Measurements from ENCODE around the gene VSIG1. TPM values are rescaled to one million over a fixed set of nuclear protein-coding genes. Genes with fewer than 3 reads are reported as not detected.

The VSIG1 gene
- total RNA-seq (ENCODE audit: low replicate concordance), result 33.2 and 71.0 TPM in 2 replicates
- long read RNA-seq, transcript VSIG1-201 (7 exons, 2,997 nt), result major isoform, 9 of 37 reads
- long read RNA-seq, partial matches to known transcripts, result 0 of 37 reads
- long read RNA-seq, other reads (novel, unspliced or antisense), result 25 of 37 reads

DNA sequence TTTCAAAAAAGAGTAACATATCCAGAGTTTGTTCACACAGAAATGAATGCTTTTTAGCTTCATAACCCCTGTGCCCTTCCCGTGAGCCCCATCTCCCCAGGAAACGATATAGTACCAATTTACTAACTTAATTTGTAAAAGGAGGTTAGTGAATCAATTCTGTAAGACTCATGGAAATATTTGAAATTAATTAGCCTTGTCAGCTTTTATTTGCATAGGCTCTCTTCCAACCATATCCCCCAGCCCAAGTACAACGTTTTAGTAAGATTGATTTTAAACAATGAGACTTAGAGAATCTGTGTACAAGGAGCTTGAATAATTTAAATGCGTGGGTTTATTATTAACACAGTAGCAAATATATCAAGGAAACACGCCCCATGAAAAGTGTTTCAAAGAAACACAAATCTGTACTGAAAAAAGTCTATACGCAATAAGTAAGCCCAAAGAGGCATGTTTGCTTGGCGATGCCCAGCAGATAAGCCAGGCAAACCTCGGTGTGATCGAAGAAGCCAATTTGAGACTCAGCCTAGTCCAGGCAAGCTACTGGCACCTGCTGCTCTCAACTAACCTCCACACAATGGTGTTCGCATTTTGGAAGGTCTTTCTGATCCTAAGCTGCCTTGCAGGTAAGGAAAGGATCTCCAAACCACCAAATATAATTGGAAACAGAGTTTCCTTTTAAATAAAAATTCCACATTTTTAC, at the start of gene VSIG1:
Gene VSIG1, plus strand, starts transcription at position 512 of the 703 bp plus-strand sequence. Its CDS starts 66 bp downstream, at position 578.
- Mint-ChIP-seq H3K9me3 (no peaks in the 10 kb centered on the region), H3K36me3 (no peaks in the 10 kb centered on the region), H3K4me3 (peak within 1 kb of the TSS; percentile 54), H3K27me3 (no peaks in the 10 kb centered on the region), H3K4me1 (ENCODE audit: unreplicated experiment) (no peaks in the 10 kb centered on the region), H3K27ac (no peak within 1 kb of the TSS)
- TF ChIP-seq CTCF (conservative IDR thresholded peaks at IDR 0.05), result no peak
- DNase-seq (ENCODE audit: extremely low spot score, unreplicated experiment), result no peak

DNA sequence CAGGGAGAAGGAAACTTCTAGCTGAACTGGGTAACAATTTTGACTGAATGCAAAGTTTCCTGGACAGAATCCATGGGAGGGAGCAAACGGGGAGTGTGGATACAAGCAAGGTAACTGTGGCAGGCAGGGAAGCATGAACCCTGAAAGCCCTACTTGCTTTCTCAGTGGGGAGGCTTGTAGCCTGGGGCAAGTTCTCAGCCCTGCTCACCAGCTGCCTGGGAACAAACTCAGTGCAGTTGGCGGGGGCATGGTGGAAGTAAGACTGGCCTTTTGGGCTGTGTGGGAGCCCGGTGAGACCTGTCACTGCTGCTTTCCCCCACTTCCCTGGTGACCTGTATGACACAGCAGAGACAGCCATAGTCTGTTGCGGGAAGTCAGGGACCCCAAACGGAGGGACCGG, 48.7 kb upstream of the VSIG1 start:
- H3K27me3 Mint-ChIP-seq, result no peaks in the 10 kb centered on the region
- H3K36me3 Mint-ChIP-seq, result no peaks in the 10 kb centered on the region
- no peak for DNase-seq (ENCODE audit: extremely low spot score, unreplicated experiment)
- H3K9me3 Mint-ChIP-seq, result peaks cover 9% of the 10 kb centered on the region
- no peak overlapping the region for H3K27ac Mint-ChIP-seq
- TF ChIP-seq CTCF (conservative IDR thresholded peaks at IDR 0.05), result no peak
- H3K4me1 Mint-ChIP-seq (ENCODE audit: unreplicated experiment), result no peaks in the 10 kb centered on the region
- no peak overlapping the region for H3K4me3 Mint-ChIP-seq

DNA sequence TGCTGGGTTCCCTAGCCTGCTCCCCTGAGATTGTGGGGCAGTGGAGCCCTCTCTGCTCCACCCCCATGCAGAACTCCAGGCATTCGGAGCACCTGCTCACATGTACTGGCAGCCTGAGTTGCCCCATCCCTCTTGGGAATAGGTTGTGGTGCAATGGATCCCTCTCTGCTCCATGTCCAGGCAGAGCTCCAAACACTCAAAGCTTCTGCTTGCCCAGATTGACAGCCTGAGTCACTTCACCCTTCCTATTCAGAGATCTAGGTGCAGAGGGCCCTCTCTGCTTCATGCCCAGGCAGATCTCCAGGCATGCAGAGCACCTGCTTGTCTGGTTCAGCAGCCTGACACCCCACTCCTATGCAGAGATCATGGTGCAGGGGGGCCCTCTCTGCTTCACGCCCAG, 44.1 kb upstream of the VSIG1 start:
- Mint-ChIP-seq H3K27ac (peak overlapping the region; percentile 76), H3K36me3 (no peaks in the 10 kb centered on the region), H3K4me1 (ENCODE audit: unreplicated experiment) (no peaks in the 10 kb centered on the region), H3K27me3 (no peaks in the 10 kb centered on the region), H3K4me3 (no peak overlapping the region), H3K9me3 (peaks cover 9% of the 10 kb centered on the region)
- no peak for TF ChIP-seq CTCF (conservative IDR thresholded peaks at IDR 0.05)
- no peak for DNase-seq (ENCODE audit: extremely low spot score, unreplicated experiment)

- Mint-ChIP-seq H3K4me3 (no peak overlapping the region), H3K4me1 (ENCODE audit: unreplicated experiment) (no peaks in the 10 kb centered on the region), H3K9me3 (peaks cover 9% of the 10 kb centered on the region), H3K36me3 (no peaks in the 10 kb centered on the region), H3K27me3 (no peaks in the 10 kb centered on the region), H3K27ac (peak overlapping the region; percentile 76)
- peak; percentile 66 for TF ChIP-seq CTCF (conservative IDR thresholded peaks at IDR 0.05)
- DNase-seq (ENCODE audit: extremely low spot score, unreplicated experiment), result no peak
These were observed 43.5 kb upstream of the VSIG1 start for GRCh38 chrX:108001218-108001814.

DNA sequence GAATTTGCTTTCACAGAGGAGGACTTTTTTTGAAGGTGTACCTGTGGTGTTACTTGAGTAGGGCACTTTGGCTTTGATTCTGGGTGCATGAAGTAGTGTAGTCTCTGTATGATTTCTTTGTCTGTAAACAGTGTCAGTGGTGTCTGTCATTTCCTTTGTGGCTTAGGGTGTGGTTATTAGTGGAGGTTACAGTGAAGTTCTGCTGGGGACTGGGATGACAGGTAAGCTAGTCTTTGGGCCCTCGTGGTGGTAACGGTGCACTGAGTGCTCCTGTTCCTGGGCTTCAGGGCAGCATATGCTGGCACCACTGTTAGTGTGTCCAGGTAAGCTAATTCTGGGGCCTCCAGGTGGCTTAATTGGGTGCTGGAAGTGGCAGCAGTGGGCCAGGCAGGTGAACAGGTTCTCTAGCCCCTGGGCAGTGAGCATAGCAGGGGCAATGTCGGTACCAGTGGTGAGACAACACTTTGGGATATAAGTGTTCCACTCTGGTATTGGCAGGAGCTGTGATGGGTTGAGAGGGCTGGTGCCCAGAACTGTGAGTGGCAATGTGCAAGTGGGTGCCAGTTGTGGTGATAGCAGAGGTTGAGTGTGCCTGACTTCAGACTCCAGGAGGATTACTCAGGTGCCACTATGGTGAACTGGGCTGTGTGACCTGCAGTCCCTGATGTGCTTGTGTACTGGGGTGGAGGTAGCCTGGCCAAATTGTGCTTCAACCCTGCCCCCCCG, 26.0 kb upstream of the VSIG1 start:
- no peak overlapping the region for H3K27ac Mint-ChIP-seq
- no peak for DNase-seq (ENCODE audit: extremely low spot score, unreplicated experiment)
- TF ChIP-seq CTCF (conservative IDR thresholded peaks at IDR 0.05), result no peak
- H3K36me3 Mint-ChIP-seq, result no peaks in the 10 kb centered on the region
- no peaks in the 10 kb centered on the region for H3K27me3 Mint-ChIP-seq
- no peaks in the 10 kb centered on the region for H3K9me3 Mint-ChIP-seq
- no peaks in the 10 kb centered on the region for H3K4me1 Mint-ChIP-seq (ENCODE audit: unreplicated experiment)
- H3K4me3 Mint-ChIP-seq, result no peak overlapping the region
